Right renal pelvis (tissue), 4 donors: ENCODE measurements around the gene NCKIPSD. TPM values are rescaled to one million over a fixed set of nuclear protein-coding genes. Genes with fewer than 3 reads are reported as not detected.

Experiments
- DNase-seq, 4 donors: peaks; one replicate each; pipeline ENCODE4 v3.0.0-alpha.2; 2013; ENCODE audit warnings: low read depth in 4 of 4, low spot score in 3 of 4, missing footprints in 1 of 4
- polyA plus RNA-seq, 4 donors: library from polyadenylated mRNA; unstranded; fragments of 120-200 nt; gene quantifications; one replicate each; pipeline ENCODE4 v1.2.1, GENCODE V29; 2013; ENCODE audit not compliant: insufficient read length in 4 of 4

The NCKIPSD gene
- polyA plus RNA-seq, 4 donors, result 13.8 to 22.2 (median 18.0) TPM

GRCh38 chr3:48628277-48629017 lies 57.3 kb downstream of the NCKIPSD start:
- no peak for DNase-seq

GRCh38 chr3:48625600-48625999 lies 60.1 kb downstream of the NCKIPSD start:
- no peak for DNase-seq

- DNase-seq, result no peak
These were observed 60.9 kb downstream of the NCKIPSD start for GRCh38 chr3:48624767-48625166.

GRCh38 chr3:48623851-48624547 lies 61.7 kb downstream of the NCKIPSD start:
- no peak for DNase-seq

Other genes starting within 250 kb of the NCKIPSD start
- gene CCDC51, start 245.8 kb downstream of the NCKIPSD start, polyA plus RNA-seq, result 10 to 100 TPM; 25.2 to 29.7 (median 27.8) TPM
- gene TMA7, start 245.7 kb downstream of the NCKIPSD start, polyA plus RNA-seq, result 100 to 1,000 TPM; 293 to 334 (median 315) TPM
- 10 to 100 TPM; 12.6 to 16.9 (median 14.5) TPM for gene ATRIP, start 239.2 kb downstream of the NCKIPSD start, polyA plus RNA-seq
- gene SHISA5, start 181.7 kb downstream of the NCKIPSD start, polyA plus RNA-seq, result 100 to 1,000 TPM; 111 to 120 (median 112) TPM
- gene PFKFB4, start 129.1 kb downstream of the NCKIPSD start, polyA plus RNA-seq, result 1 to 10 TPM; 3.9 to 5.4 (median 4.9) TPM
- under 1 TPM; 0.19 to 0.66 (median 0.57) TPM for gene UCN2, start 122.1 kb downstream of the NCKIPSD start, polyA plus RNA-seq
- gene COL7A1, start 90.6 kb downstream of the NCKIPSD start, polyA plus RNA-seq, result 10 to 100 TPM; 17.3 to 18.3 (median 17.8) TPM
- 100 to 1,000 TPM; 262 to 323 (median 276) TPM for gene UQCRC1, start 76.3 kb downstream of the NCKIPSD start, polyA plus RNA-seq
- gene TMEM89, start 64.1 kb downstream of the NCKIPSD start, polyA plus RNA-seq, result under 1 TPM in 1 of 4 donors, not detected in 3; 0.21 TPM
- gene SLC26A6, start 50.5 kb downstream of the NCKIPSD start, polyA plus RNA-seq, result 10 to 100 TPM; 20.7 to 30.9 (median 23.1) TPM
- 1 to 10 TPM in 3 of 4 donors, under 1 TPM in 1; 0.96 to 1.4 (median 1.1) TPM for gene CELSR3, start 23.0 kb downstream of the NCKIPSD start, polyA plus RNA-seq
- gene IP6K2, start 31.3 kb upstream of the NCKIPSD start, polyA plus RNA-seq, result 100 to 1,000 TPM; 183 to 280 (median 215) TPM
- 10 to 100 TPM; 38.5 to 46.2 (median 43.8) TPM for gene PRKAR2A, start 162.0 kb upstream of the NCKIPSD start, polyA plus RNA-seq
- gene SLC25A20, start 213.0 kb upstream of the NCKIPSD start, polyA plus RNA-seq, result 10 to 100 TPM; 17.9 to 20.6 (median 19.1) TPM
- gene ARIH2, start 232.9 kb upstream of the NCKIPSD start, polyA plus RNA-seq, result 10 to 100 TPM; 61.8 to 78.2 (median 68.3) TPM